IMR-90 (cell line): ENCODE data around the gene WIPI1. TPM values are rescaled to one million over a fixed set of nuclear protein-coding genes. Genes with fewer than 3 reads are reported as not detected.

Experiments
- ATAC-seq: fragments of 200-7000 bp; cut with Tn5 transposase; 2 replicates; pipeline ENCODE4 v1.9.1; 2020; ENCODE audit warnings: low read depth, mild to moderate bottlenecking, moderate library complexity
- BruUV-seq: library from RNA; stranded (reverse); fragments of 400-500 nt; replicated peaks from 2 replicates; lab custom pipeline; 2021; lab: Mats Ljungman, UMichigan
- CTCF ChIA-PET: fragments of 300-600 bp; formaldehyde crosslinking; extraction: SDS; loops from one replicate; lab custom pipeline; 2021; ENCODE audit warnings: antibody characterized with exemption; lab: Yijun Ruan, JAX
- POLR2A ChIA-PET: fragments of 300-600 bp; sonication (Branson Sonifier 250); formaldehyde crosslinking; loops from one replicate; lab custom pipeline; 2022; ENCODE audit warnings: antibody characterized with exemption; ENCODE audit not compliant: unreplicated experiment; lab: Charles Lee
- DNase-seq: peaks from one replicate; pipeline ENCODE4 v3.0.0; 2013
- H2AFZ ChIP-seq: replicated peaks from 2 replicates; pipeline ENCODE3; 2013; ENCODE audit warnings: low read length, mild to moderate bottlenecking; ENCODE audit not compliant: poor library complexity
- H2AK5ac ChIP-seq: 2 replicates; pipeline ENCODE4 v1.6.1; 2013; ENCODE audit warnings: low read depth, low read length, inconsistent platforms
- H2AK9ac ChIP-seq: replicated peaks from 2 replicates; pipeline ENCODE3; 2013; ENCODE audit warnings: mild to moderate bottlenecking, low read depth, low read length, moderate library complexity; ENCODE audit not compliant: poor library complexity
- H2BK120ac ChIP-seq: 2 replicates; pipeline ENCODE4 v1.6.1; 2013; ENCODE audit warnings: low read depth, low read length, inconsistent platforms
- H2BK15ac ChIP-seq: 3 replicates; pipeline ENCODE4 v1.6.1; 2013; ENCODE audit warnings: low read depth, low read length, inconsistent platforms
- H2BK20ac ChIP-seq: 2 replicates; pipeline ENCODE4 v1.6.1; 2013; ENCODE audit warnings: low read depth, mild to moderate bottlenecking, inconsistent platforms, low read length, moderate library complexity
- H2BK5ac ChIP-seq: 2 replicates; pipeline ENCODE4 v1.6.1; 2013; ENCODE audit warnings: mild to moderate bottlenecking, low read depth, low read length, inconsistent platforms; ENCODE audit not compliant: poor library complexity, severe bottlenecking
- H3K14ac ChIP-seq: replicated peaks from 2 replicates; pipeline ENCODE4 v1.6.1; 2013; ENCODE audit warnings: low read depth, low read length, inconsistent platforms
- H3K18ac ChIP-seq: 2 replicates; pipeline ENCODE4 v1.6.1; 2013; ENCODE audit warnings: low read depth, low read length, control low read depth
- H3K23ac ChIP-seq: 2 replicates; pipeline ENCODE4 v1.6.1; 2013; ENCODE audit warnings: low read depth, low read length, inconsistent platforms
- H3K27ac ChIP-seq: 2 replicates; pipeline ENCODE4 v1.5.1; 2013; ENCODE audit warnings: mild to moderate bottlenecking, control low read depth, low read length; ENCODE audit not compliant: insufficient read depth
- H3K27me3 ChIP-seq: 2 replicates; pipeline ENCODE4 v1.6.1; 2013; ENCODE audit warnings: low read length; ENCODE audit not compliant: control insufficient read depth, insufficient read depth
- H3K36me3 ChIP-seq: 2 replicates; pipeline ENCODE4 v1.6.1; 2013; ENCODE audit warnings: low read length, mixed read lengths; ENCODE audit not compliant: control insufficient read depth, insufficient read depth
- H3K4ac ChIP-seq: 2 replicates; pipeline ENCODE4 v1.6.1; 2013; ENCODE audit warnings: low read depth, low read length, inconsistent platforms
- H3K4me1 ChIP-seq: 2 replicates; pipeline ENCODE4 v1.6.1; 2013; ENCODE audit warnings: low read length, mixed read lengths; ENCODE audit not compliant: control insufficient read depth, insufficient read depth
- H3K4me2 ChIP-seq: 2 replicates; pipeline ENCODE4 v1.6.1; 2013; ENCODE audit warnings: low read depth, mild to moderate bottlenecking, control low read depth, low read length, moderate library complexity
- H3K4me3 ChIP-seq: 2 replicates; pipeline ENCODE4 v1.5.1; 2013; ENCODE audit warnings: low read depth, mild to moderate bottlenecking, control low read depth, low read length, moderate library complexity; ENCODE audit not compliant: insufficient read depth
- H3K56ac ChIP-seq: 2 replicates; pipeline ENCODE4 v1.6.1; 2013; ENCODE audit warnings: low read length, inconsistent platforms; ENCODE audit not compliant: insufficient read depth; ENCODE audit errors: extremely low read depth
- H3K79me1 ChIP-seq, 2 experiments: 2 replicates each; pipeline ENCODE4 v1.6.1; 2013; ENCODE audit warnings: low read length in 2 of 2, inconsistent platforms in 1 of 2, low read depth in 1 of 2
- H3K9ac ChIP-seq: 2 replicates; pipeline ENCODE4 v1.6.1; 2013; ENCODE audit warnings: low read depth, low read length, control low read depth
- H3K9me1 ChIP-seq: 2 replicates; pipeline ENCODE4 v1.6.1; 2013; ENCODE audit warnings: low read length, inconsistent platforms; ENCODE audit not compliant: insufficient read depth
- H3K9me3 ChIP-seq: 2 replicates; pipeline ENCODE4 v1.6.1; 2013; ENCODE audit warnings: low read length; ENCODE audit not compliant: control insufficient read depth, insufficient read depth
- H4K20me1 ChIP-seq: 2 replicates; pipeline ENCODE4 v1.6.1; 2013; ENCODE audit warnings: low read length, inconsistent platforms; ENCODE audit not compliant: insufficient read depth
- H4K5ac ChIP-seq: 2 replicates; pipeline ENCODE4 v1.6.1; 2013; ENCODE audit warnings: mild to moderate bottlenecking, low read depth, low read length, control low read depth
- H4K8ac ChIP-seq, 2 experiments: 2 replicates each; pipeline ENCODE4 v1.6.1; 2013; ENCODE audit warnings: low read depth in 2 of 2, low read length in 2 of 2, control low read depth in 1 of 2, inconsistent platforms in 1 of 2
- H4K91ac ChIP-seq: 2 replicates; pipeline ENCODE4 v1.6.1; 2013; ENCODE audit warnings: low read depth, low read length, inconsistent platforms; ENCODE audit not compliant: insufficient read depth
- BHLHE40 ChIP-seq: fragments of 150-350 bp; IDR thresholded peaks from 2 replicates; pipeline ENCODE4 v1.6.1; 2016; ENCODE audit warnings: mild to moderate bottlenecking, low read depth, low read length
- CEBPB ChIP-seq: IDR thresholded peaks from 2 replicates; pipeline ENCODE4 v1.6.1; 2012; ENCODE audit warnings: low read depth, low read length, improper control_type of control experiment
- CHD1 ChIP-seq: IDR thresholded peaks from 2 replicates; pipeline ENCODE4 v1.6.1; 2012; ENCODE audit warnings: low read depth, low read length, improper control_type of control experiment
- CTCF ChIP-seq: conservative IDR thresholded peaks from 2 replicates; pipeline ENCODE4 v1.5.1; 2012; ENCODE audit warnings: mild to moderate bottlenecking, low read depth, low read length, improper control_type of control experiment
- ELK1 ChIP-seq: fragments of 150-350 bp; IDR thresholded peaks from 2 replicates; pipeline ENCODE4 v1.6.1; 2016; ENCODE audit warnings: low read depth, mild to moderate bottlenecking, low read length, moderate library complexity, borderline replicate concordance
- FOS ChIP-seq: fragments of 150-350 bp; IDR thresholded peaks from 2 replicates; pipeline ENCODE4 v1.6.1; 2016; ENCODE audit warnings: low read depth, low read length
- MAFK ChIP-seq: IDR thresholded peaks from 2 replicates; pipeline ENCODE4 v1.6.1; 2012; ENCODE audit warnings: low read depth, low read length, improper control_type of control experiment
- MAZ ChIP-seq: IDR thresholded peaks from 2 replicates; pipeline ENCODE4 v1.6.1; 2012; ENCODE audit warnings: low read depth, mild to moderate bottlenecking, low read length, improper control_type of control experiment, moderate library complexity, borderline replicate concordance
- MXI1 ChIP-seq: IDR thresholded peaks from 2 replicates; pipeline ENCODE4 v1.6.1; 2012; ENCODE audit warnings: low read depth, mild to moderate bottlenecking, low read length, moderate library complexity, borderline replicate concordance
- NFE2L2 ChIP-seq: fragments of 150-350 bp; IDR thresholded peaks from 2 replicates; pipeline ENCODE4 v1.6.1; 2016; ENCODE audit warnings: low read depth, mild to moderate bottlenecking, low read length
- POLR2A ChIP-seq: IDR thresholded peaks from 2 replicates; pipeline ENCODE4 v1.6.1; 2012; ENCODE audit warnings: mild to moderate bottlenecking, low read depth, low read length
- RAD21 ChIP-seq: IDR thresholded peaks from 2 replicates; pipeline ENCODE4 v1.6.1; 2012; ENCODE audit warnings: low read length, improper control_type of control experiment
- RCOR1 ChIP-seq: IDR thresholded peaks from 2 replicates; pipeline ENCODE4 v1.6.1; 2012; ENCODE audit warnings: mild to moderate bottlenecking, low read length, improper control_type of control experiment; ENCODE audit not compliant: insufficient replicate concordance
- RFX5 ChIP-seq: IDR thresholded peaks from 2 replicates; pipeline ENCODE4 v1.8.0; 2012; ENCODE audit warnings: low read depth, mild to moderate bottlenecking, low read length, moderate library complexity
- SMC3 ChIP-seq: fragments of 150-350 bp; IDR thresholded peaks from 2 replicates; pipeline ENCODE4 v1.6.1; 2016; ENCODE audit warnings: low read depth, mild to moderate bottlenecking, antibody characterized with exemption, low read length, moderate library complexity
- USF2 ChIP-seq: fragments of 150-350 bp; IDR thresholded peaks from 2 replicates; pipeline ENCODE4 v1.6.1; 2017; ENCODE audit warnings: mild to moderate bottlenecking, antibody characterized with exemption, low read length, low read depth
- WGBS, 2 experiments: methylation state at CpG; one replicate each; pipeline versions ENCODE4 v1.1.5 to v1.1.7; 2013; ENCODE audit warnings: missing lambda C conversion rate in 2 of 2; ENCODE audit not compliant: insufficient read length in 1 of 2; ENCODE audit errors: extremely low coverage in 2 of 2; 5-methylcytosine and 5-hydroxymethylcytosine counted together
- dilution Hi-C: fragments of 300-500 bp; cut with HindIII; formaldehyde crosslinking; loops from one replicate; pipeline ENCODE4 v1.14.3; 2018; ENCODE audit warnings: low sequenced_read_pairs; ENCODE audit not compliant: unreplicated experiment
- in situ Hi-C: fragments of 300-500 bp; cut with MboI; formaldehyde crosslinking; loops from 3 replicates; pipeline ENCODE4 v1.14.3; 2019; ENCODE audit warnings: low sequenced_read_pairs, inconsistent platforms, mixed read lengths
- intact Hi-C: fragments of 100-400 bp; cut with micrococcal nuclease; formaldehyde crosslinking; loops from 2 replicates; pipeline ENCODE4 v1.10.0; 2022
- polyA plus RNA-seq, 3 experiments: library from polyadenylated mRNA; depleted of rRNA; stranded (reverse); fragments of >200 nt; gene quantifications; 2 replicates each; pipeline ENCODE4 v1.2.3, GENCODE V29; 2012; ENCODE audit warnings: low replicate concordance in 1 of 3
- total RNA-seq: library from RNA; depleted of rRNA; stranded (reverse); fragments of >200 nt; gene quantifications from 2 replicates; pipeline ENCODE4 v1.2.3, GENCODE V29; 2012

Gene WIPI1
- total and polyA plus RNA-seq, 2 of the 4 experiments (the other 2 are of a cell fraction) = 78.6 to 129 TPM

- WGBS, 2 experiments = 91% methylated on average over 9 of the region's 13 CpGs; no CpG with 5 or more reads in 1 of the 2 experiments
Measured at GRCh38 chr17:68431045-68431608, 26.2 kb downstream of the WIPI1 start.

More at GRCh38 chr17:68431045-68431608, 26.2 kb downstream of the WIPI1 start:
- H2BK20ac ChIP-seq = no peak overlapping the region
- H3K9me1 ChIP-seq = no peaks in the 10 kb centered on the region; the same call in 1 of the 2 replicates
- H3K4me3 ChIP-seq = no peak overlapping the region
- H3K56ac ChIP-seq = no peak overlapping the region
- in situ Hi-C loops = loop anchor here (10.0 kb wide), 1 partner anchor 166 kb away; no protein-coding TSS in a partner anchor
- dilution Hi-C loops = no loop called here
- no peak overlapping the region for H4K5ac ChIP-seq
- peaks cover 76% of the 10 kb centered on the region for H3K36me3 ChIP-seq
- H3K27me3 ChIP-seq = no peaks in the 10 kb centered on the region
- H3K79me1 ChIP-seq = peaks cover 0 to 9% of the 10 kb centered on the region in 2 experiments; a peak in 2 of 4 replicates
- H2AK9ac ChIP-seq = no peak overlapping the region
- no peaks in the 10 kb centered on the region for H3K9me3 ChIP-seq
- peaks cover under 1% of the 10 kb centered on the region; the same call in 1 of the 2 replicates for H3K4me1 ChIP-seq
- BruUV-seq = no TSS peak
- ATAC-seq (no peak), DNase-seq (no peak)
- no peak overlapping the region for H4K91ac ChIP-seq
- no peak overlapping the region for H2BK5ac ChIP-seq
- H4K20me1 ChIP-seq = peaks cover 8% of the 10 kb centered on the region; the same call in 1 of the 2 replicates
- H3K27ac ChIP-seq = no peak overlapping the region
- H3K14ac ChIP-seq = no peak overlapping the region
- H2AK5ac ChIP-seq = no peak overlapping the region
- no peak overlapping the region for H3K18ac ChIP-seq
- intact Hi-C loops = no loop called here
- no peak overlapping the region for H3K9ac ChIP-seq
- POLR2A ChIA-PET = no interaction called here
- TF ChIP-seq MAZ (no peak), USF2 (no peak), RFX5 (no peak), POLR2A (no peak), FOS (no peak), CEBPB (no peak), ELK1 (no peak), RAD21 (no peak), SMC3 (no peak), CTCF (no peak), CHD1 (no peak), BHLHE40 (no peak), MXI1 (no peak), RCOR1 (no peak), MAFK (no peak), NFE2L2 (no peak)
- no peak overlapping the region for H3K23ac ChIP-seq
- H3K4me2 ChIP-seq = no peak overlapping the region
- H2BK15ac ChIP-seq = no peak overlapping the region
- no peak overlapping the region for H4K8ac ChIP-seq
- no peak overlapping the region for H2BK120ac ChIP-seq
- no peak overlapping the region for H2AFZ ChIP-seq
- H3K4ac ChIP-seq = no peak overlapping the region
- CTCF ChIA-PET = interaction anchor here (0.5 kb wide), 1 partner anchor 269 kb away, joined by 4 read pairs; no protein-coding TSS in a partner anchor
